HG02870 (cell line): Measurements from ENCODE around the gene ZDHHC11.
"Not testable (repeated sequence)": the region's sequence is repeated elsewhere in the genome, so short reads cannot be mapped to it uniquely, and the experiment has no call there.

Experiments used
- ATAC-seq: cut with Tn5 transposase; IDR thresholded peaks from one replicate; pipeline ENCODE4 v1.9.1; 2021; ENCODE audit warnings: mild to moderate bottlenecking, moderate library complexity; ENCODE audit not compliant: unreplicated experiment

ZDHHC11 gene

DNA sequence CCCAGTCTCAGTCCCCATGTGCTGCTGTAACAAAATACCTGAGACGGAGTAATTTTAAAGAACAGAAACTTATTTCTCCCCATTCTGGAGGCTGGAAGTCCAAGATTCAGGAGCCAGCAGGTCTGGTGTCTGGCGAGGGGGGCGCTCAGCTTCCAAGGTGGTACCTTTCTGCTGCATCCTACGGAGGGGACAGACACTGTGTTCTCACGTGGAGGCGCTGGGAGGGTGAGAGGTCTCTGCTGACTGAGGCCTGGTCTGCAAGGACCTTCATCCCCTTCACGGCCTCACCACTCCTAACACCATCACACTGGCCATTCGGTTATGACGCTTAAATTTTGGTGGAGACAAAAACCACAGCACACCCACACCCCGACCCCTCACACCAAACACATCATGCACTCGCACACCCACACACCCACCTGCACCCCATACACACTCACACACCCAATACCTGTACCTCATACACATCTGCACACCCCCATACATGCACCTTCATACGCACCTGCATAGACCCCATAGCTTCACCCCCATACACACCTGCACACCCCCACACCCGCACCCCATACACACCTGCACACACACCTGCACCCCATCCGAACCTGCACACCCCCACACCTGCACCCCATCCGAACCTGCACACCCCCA is 9.8 kb upstream of the ZDHHC11 start:
- no peak for ATAC-seq

DNA sequence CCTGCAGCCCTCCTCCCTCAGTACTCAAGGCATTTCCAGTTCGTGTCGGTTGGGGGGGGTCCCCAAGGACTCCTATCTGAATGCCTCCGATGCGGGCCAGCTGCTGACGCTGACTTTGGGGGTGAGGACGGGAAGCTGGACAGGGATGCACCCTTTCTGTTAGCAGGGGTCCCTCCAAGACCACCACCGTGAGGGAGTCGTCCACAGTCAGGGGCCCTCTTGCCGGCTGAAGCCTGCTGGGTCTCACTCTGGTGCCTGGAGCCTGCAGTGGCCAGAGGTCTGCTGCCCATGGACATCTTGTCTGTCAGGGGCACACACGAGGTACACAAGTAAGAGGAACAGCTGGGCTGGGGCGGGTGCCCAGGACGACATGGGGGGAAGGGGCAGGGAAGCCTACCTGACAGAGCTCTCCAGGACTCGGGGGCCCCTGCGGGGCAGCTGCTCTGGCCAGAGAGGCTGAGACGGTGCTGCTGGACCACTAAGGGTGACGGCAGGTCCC is 9.1 kb upstream of the ZDHHC11 start:
- ATAC-seq: no peak

DNA sequence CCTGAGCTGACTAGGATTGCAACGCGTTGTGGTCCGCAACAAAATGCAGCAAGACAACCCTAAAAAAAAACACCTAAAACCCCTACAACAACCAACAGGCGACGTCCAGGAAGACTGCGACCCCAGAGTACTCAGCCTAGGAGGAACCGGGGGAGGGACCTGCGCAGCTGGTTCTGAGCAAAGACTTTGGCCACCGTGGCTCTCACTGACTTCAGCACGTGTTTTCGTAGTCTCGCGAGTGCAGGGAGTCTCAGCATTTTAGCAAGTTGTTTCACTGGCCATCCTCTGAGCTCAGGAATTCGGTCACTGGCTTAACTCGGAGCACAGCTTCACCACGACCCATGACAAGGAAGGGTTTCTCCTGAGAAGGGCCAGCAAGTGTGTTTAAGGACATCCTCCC is 8.6 kb upstream of the ZDHHC11 start:
- ATAC-seq: no peak

DNA sequence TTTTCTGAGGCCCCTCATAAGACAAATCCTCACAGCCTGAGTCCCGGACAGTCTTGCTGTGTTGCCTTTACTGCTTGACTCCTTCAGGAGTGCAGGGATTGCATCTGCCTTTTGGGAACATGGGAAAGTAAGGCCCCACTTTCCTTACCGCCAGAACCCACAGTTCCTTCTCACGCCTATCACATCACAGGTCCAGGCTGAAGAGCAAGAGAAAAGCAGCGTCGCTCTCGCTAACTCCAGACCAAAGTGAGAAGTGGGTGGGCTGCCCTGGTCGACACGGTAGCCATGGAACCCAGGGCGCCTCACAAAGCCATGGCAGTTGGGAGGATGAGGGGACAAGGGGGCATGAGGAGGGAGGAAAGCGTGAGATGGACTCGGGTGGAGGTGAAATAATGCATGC is 7.9 kb upstream of the ZDHHC11 start:
- ATAC-seq: no peak

DNA sequence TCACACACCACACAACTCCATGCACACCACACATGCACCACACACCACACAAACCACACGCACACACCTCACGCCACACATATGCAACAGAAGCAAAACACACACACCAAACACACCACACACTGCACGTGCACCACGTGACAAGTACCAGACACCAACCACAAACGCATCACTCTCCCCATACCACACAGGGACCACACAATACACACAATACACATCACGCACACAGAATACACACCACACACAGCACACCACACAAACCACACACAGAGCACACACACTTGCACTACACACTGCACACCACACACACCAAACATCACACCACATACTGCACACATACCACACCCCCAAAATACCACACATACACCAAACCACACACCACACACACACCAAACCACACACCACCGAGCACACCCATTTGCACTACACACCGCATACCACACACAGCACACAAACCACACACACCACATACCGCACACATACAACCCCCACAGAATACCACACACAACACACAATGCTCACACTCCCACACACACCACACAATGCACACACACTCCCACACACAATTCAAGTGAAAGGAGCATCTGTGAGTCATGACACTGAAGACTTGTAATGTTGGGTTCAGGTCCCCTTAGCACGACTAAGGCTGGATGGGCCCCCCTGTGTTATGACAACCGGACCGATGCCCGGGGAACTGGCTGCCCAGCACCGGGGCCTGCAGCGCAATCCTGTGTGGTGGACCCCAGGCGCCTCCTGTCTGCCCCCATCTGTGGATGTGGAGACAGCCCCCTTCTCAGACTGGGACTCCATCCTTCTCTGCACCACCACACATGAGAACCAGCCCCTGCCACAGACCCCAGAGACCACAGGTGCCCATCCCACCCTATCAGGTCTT is 6.0 kb upstream of the ZDHHC11 start:
- ATAC-seq: no peak

DNA sequence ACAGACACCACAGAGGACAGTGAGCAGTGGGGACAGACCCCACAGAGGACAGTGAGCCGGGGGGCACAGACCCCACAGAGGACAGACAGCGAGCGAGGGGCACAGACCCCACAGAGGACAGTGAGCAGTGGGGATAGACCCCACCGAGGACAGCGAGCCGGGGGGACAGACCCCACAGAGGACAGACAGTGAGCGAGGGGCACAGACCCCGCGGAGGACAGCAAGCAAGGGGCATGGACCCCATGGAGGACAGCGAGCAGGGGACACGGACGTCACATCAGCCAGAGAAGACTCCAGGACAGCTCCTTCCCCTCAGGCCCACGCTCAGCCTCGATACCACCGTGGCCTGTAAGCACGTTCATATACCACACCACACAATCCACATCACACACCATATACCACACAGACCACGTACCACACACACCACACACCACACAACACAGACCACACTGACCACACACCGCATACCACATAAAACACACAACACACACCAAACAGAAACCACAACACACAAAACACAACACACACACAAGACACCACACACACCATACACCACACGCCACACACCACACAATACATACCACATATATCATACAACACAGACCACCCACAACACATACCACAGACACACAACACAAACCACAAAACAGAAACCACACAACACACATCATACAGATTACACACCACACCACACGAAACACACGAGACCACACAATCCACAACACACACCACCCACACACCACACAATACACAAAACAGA is 5.2 kb upstream of the ZDHHC11 start:
- no peak for ATAC-seq

DNA sequence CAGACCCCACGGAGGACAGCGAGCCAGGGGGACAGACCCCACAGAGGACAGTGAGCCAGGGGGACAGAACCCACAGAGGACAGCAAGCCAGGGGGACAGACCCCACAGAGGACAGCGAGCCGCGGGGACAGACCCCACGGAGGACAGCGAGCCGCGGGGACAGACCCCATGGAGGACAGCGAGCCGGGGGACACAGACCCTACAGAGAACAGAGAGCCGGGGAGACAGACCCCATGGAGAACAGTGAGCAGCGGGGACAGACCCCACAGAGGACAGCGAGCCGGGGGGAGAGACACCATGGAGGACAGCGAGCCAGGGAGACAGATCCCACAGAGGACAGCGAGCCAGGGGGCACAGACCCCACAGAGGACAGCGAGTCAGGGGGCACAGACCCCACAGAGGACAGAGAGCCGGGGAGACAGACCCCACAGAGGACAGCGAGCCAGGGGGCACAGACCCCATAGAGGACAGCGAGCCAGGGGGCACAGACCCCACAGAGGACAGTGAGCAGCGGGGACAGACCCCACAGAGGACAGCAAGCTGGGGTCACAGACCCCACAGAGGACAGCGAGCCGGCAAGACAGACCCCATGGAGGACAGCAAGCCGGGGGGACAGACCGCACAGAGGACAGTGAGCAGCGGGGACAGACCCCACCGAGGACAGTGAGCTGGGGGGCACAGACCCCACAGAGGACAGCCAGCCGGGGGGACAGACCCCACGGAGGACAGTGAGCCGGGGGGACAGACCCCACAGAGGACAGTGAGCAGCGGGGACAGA is 4.4 kb upstream of the ZDHHC11 start:
- no peak for ATAC-seq

DNA sequence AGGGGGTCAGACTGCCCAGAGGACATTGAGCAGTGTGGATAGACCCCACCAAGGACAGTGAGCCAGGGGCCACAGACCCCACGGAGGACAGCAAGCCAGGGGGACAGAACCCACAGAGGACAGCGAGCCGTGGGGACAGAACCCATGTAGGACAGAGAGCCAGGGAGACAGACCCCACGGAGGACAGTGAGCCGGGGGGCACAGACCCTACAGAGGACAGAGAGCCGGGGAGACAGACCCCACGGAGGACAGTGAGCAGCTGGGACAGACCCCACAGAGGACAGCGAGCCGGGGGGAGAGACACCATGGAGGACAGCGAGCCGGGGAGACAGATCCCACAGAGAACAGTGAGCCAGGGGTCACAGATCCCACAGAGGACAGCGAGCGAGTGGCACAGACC is 3.4 kb upstream of the ZDHHC11 start:
- no peak for ATAC-seq

DNA sequence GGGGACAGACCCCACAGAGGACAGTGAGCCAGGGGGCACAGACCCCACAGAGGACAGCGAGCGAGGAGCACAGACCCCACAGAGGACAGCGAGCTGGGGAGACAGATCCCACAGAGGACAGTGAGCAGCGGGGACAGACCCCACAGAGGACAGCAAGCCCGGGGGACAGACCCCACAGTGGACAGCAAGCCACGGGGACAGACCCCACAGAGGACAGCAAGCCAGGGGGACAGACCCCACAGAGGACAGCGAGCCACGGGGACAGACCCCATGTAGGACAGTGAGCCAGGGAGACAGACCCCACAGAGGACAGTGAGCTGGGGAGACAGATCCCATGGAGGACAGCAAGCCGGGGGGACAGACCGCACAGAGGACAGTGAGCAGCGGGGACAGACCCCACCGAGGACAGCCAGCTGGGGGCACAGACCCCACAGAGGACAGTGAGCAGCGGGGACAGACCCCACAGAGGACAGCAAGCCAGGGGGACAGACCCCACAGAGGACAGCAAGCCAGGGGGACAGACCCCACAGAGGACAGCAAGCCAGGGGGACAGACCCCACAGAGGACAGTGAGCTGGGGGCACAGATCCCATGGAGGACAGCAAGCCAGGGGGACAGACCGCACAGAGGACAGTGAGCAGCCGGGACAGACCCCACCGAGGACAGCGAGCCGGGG is 2.8 kb upstream of the ZDHHC11 start:
- not testable (repeated sequence) for ATAC-seq

DNA sequence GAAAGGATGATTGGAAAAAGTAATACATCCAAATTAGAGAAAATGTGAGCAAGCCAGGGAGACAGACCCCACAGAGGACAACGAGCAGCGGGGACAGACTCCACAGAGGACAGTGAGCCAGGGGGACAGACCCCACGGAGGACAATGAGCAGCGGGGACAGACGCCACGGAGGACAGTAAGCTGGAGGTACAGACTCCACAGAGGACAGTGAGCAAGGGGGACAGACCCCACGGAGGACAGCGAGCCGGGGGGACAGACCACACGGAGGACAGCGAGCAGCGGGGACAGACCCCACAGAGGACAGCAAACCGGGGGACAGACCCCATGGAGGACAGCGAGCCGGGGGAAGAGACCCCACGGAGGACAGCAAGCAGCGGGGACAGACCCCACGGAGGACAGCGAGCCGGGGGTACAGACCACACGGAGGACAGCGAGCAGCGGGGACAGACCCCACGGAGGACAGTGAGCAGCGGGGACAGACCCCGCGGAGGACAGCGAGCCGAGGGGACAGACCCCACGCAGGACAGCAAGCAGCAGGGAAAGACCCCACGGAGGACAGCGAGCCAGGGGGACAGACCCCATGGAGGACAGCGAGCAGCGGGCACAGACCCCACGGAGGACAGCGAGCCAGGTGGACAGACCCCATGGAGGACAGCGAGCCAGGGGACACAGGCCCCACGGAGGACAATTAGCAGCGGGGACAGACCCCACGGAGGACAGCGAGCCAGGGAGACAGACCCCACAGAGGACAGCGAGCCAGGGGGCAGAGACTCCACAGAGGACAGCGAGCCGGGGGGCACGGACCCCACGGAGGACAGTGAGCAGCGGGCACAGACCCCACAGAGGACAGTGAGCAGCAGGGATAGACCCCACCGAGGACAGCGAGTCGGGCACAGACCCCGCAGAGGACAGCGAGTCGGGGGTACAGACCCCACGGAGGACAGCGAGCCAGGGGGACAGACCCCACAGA is 1.9 kb upstream of the ZDHHC11 start:
- ATAC-seq: no peak

DNA sequence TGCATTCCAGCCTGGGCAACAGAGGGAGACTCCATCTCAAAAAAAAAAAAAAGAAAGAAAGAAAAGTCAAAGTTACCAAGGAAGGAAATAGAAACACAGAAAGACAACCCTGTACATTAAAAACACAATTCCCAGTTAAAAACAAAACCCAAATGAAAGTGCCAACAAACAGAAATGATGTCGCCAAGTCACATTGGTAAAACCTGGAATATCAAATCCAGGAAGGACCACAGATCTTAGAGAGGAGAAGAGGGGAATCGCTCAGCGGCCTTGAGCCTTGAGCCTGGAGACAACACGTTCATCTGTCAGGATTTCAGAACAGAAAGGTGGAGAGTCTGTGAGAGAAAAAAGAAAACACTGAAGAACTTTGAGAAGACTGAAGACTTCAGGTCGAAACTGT is 1.2 kb upstream of the ZDHHC11 start:
- ATAC-seq: no peak

DNA sequence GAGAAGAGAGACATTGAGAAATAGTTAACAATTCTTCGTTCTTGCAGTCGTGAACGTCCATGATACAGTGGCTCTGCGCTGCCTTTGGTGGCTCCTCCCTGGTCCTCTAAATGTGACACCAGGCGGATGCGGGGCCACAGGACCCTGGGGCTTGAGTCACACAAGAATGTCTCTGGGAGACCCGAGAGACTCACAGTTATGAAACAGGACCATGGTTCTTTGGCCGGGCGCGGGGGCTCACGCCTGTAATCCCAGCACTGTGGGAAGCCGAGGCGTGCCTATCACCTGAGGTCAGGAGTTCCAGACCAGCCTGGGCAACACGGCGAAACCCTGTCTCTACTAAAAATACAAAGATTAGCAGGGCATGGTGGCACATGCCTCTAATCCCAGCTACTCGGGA is 767 bp upstream of the ZDHHC11 start:
- ATAC-seq: no peak

DNA sequence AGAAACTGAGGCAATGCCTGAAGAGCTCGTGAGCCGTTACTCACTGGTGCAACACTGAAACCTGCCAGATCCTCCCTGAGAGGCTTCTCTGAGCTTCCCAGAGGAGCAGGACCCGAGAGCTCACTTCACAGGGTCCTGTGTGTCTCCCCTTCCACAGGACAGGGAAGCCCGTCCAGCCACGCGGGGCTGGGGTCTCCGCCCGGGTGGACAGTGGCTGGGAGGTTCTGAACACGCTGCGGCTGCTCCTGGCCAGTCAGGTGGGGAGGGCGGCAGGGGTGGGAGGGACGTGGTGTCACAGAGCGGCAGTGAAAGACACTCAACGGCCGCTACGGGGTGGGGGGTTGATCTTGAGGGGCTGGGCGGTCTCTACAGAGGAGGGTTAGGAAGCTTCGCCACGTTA is 290 bp upstream of the ZDHHC11 start:
- no peak for ATAC-seq

DNA sequence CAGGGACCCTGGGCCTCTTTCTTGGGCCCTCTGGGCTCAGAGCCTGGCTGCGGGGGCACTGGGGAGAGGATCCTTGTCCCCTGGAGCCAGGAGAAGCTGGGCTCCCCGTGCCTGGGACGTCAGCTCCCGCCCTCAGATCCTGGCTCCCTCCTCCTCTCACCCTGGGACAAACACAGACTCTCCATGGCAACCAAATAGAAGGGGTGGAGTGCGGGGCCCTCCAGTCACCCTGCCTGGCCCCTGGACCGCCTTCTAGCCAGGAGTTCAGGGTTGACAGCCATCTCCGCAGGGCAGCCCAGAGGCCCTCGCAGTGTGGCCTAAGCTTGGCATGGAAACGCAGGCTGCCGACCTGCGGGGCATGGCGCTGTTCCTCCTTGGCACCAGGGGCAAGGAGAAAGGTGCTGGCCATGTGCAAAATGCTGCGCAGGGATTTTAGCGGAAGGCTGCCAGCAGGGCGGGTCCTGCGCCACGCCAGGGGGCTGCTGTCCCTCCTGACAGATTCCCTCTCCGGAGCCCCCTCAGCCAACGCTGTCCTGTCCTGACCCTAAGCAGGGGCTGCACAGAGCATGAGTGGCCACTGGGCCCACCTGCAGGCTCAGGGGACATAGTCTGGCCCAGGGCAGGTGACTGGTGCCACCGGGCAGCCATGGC is 1.0 kb downstream of the ZDHHC11 start:
- no peak for ATAC-seq

DNA sequence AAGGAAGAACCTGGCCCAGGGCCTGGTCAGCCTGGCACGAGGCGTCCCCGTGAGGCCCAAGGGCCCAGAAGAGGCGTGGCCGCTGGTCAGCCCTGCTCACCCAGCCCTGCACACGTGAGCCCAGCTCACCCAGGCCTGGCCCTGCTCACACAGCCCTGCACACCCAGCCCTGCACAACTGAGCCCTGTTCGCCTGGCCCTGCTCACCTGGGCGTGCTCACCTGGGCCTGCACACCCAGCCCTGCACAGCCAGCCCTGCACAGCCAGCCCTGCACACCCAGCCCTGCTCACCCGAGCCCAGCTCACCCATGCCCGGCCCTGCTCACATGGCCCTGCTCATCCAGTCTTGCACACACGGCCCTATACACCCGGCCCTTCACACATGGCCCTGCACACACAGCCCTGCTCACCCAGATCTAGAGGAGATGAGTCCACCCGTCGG is 2.1 kb downstream of the ZDHHC11 start:
- no peak for ATAC-seq

DNA sequence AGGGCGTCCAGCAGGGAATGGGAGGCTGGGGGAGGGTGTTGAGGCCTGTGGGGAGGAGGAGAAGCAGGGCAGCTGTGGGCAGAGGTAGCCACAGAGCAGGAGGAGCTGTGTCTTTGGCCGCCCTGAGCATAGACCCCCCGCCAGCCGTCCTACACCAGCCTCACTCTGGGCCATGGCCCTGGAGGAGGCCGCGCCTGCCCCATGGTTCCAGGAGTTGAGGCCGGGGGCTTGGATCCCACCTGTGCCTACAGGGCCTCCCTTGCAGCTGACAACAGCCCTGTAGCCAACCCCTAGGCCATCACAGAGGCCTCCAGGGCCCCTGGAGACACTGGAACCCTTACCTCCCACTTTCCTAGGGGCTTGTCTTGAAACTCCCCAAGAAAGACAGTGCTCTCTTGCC is 3.0 kb downstream of the ZDHHC11 start:
- not testable (repeated sequence) for ATAC-seq

DNA sequence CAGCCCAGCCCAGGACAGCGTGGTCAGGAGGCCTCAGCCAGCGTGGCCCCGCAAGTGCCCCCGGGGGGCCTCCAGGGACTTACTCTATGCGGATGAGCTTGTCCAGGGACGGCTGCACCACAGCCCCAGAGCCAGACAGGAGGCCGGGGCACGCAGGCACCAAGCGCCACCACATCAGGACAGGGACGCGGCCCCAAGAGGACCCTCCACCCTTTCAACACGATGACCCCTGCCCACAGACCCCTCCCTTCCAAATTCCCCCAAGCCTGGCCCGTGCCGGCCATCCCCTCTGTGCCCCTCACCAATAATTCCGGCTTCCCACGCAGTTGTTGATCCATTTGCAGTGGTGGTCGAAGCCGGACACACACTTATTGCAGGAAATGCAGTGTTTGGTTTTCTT is 3.6 kb downstream of the ZDHHC11 start:
- ATAC-seq: not testable (repeated sequence)

DNA sequence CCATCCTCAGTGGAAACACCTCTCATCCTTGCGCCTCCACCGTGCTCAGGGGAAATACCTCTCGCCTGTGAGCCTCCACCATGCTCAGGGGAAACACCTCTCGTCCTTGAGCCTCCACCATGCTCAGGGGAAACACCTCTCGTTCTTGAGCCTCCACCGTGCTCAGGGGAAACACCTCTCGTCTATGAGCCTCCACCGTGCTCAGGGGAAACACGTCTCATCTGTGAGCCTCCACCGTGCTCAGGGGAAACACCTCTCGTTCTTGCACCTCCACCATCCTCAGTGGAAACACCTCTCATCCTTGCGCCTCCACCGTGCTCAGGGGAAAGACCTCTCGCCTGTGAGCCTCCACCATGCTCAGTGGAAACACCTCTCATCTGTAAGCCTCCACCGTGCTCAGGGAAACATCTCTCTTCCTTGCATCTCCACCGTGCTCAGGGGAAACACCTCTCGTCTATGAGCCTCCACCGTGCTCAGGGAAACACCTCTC is 4.1 kb downstream of the ZDHHC11 start:
- not testable (repeated sequence) for ATAC-seq
